H1 (cell line): ENCODE results near the gene ZNF414. TPM values are rescaled to one million over a fixed set of nuclear protein-coding genes. Genes with fewer than 3 reads are reported as not detected.

Experiments
- JUND ChIP-seq: IDR thresholded peaks from 2 replicates; pipeline ENCODE4 v1.6.1; 2011; ENCODE audit warnings: mild to moderate bottlenecking, improper control_type of control experiment, low read length
- MAFK ChIP-seq: IDR thresholded peaks from 2 replicates; pipeline ENCODE4 v1.6.1; 2012; ENCODE audit warnings: low read depth, mild to moderate bottlenecking, improper control_type of control experiment, low read length
- RBBP5 ChIP-seq: IDR thresholded peaks from 2 replicates; pipeline ENCODE4 v1.7.1; 2012; ENCODE audit warnings: low read depth, mild to moderate bottlenecking, inconsistent platforms, low read length, moderate library complexity, borderline replicate concordance
- polyA plus RNA-seq, 7 experiments: library from polyadenylated mRNA; depleted of rRNA in 3 of 7; stranded (reverse) in 5 of 7; unstranded in 2 of 7; fragments of >200 nt in 5 of 7; fragments of 200-250 nt in 2 of 7; gene quantifications; 1 replicate in 5 of 7; 2 replicates in 1 of 7; 4 replicates in 1 of 7; pipeline versions ENCODE4 v1.2.1 to v1.2.3, GENCODE V29; 2011 to 2013; ENCODE audit warnings: missing spikeins in 2 of 7, mixed read lengths in 2 of 7
- total RNA-seq: library from RNA; stranded (reverse); fragmentation: NEBNext Ultra II Directional; extraction: Animal tissue kit (Norgen Biotek cat#: 25700); gene quantifications from 2 replicates; pipeline ENCODE4 v1.2.1, GENCODE V29; 2021

Gene ZNF414
- total and polyA plus RNA-seq, 2 of the 8 experiments (the other 6 are each of a cell fraction or from before 2014, with no cell fraction given) = 9.7 to 26.8 TPM

DNA sequence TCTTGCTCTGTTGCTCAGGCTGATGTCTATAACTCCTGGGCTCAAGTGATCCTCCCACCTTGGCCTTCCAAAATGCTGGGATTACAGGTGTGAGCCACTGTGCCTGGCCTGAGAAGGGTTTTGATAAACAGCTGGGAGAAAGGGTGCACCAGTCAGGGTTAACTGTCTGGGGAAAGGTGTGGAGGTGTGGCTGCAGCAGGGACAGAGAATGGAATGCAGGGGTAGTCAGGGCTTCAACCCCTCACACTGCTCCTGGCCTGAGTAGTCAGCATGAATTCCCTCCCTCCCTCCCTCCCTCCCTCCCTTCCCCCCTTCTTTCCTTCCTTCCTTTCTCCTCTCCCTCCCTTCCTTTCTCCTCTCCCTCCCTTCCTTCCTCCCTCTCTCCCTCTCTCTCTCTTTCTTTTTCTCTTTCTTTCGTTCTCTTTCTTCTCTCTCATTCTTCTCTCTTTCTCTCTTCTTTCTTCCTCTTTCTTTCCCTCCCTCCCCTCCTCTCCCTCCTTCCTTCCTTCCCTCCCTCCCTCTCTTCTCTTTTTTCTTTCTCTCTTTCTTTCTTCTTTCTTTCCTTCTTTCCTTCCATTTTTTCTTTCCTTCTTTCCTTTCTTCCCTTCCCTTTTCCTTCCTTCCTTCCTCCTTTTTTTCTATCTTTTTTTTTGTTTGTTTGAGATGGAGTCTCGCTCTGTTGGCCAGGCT lies 47.3 kb upstream of the ZNF414 start (continued):
- no peak for TF ChIP-seq RBBP5
- no peak for TF ChIP-seq JUND
- TF ChIP-seq MAFK = no peak
